Spleen (tissue), 7 donors: Measurements from ENCODE around the gene FLCN.

Experiments used
- CTCF ChIP-seq, 11 experiments: fragments of 200-600 bp in 7 of 11; fragments of 450-650 bp in 4 of 11; sonication (generic) in 4 of 11; IDR thresholded peaks in 8 of 11; conservative IDR thresholded peaks in 3 of 11; 1 replicate in 7 of 11; 2 replicates in 4 of 11; pipeline versions ENCODE4 v1.4.0 to v1.8.0; 2016 to 2021; ENCODE audit warnings: antibody characterized with exemption in 11 of 11, inconsistent platforms in 4 of 11, mild to moderate bottlenecking in 1 of 11
- POLR2AphosphoS5 ChIP-seq, 3 donors: sonication (generic); formaldehyde crosslinking; IDR thresholded peaks; one replicate each; pipeline ENCODE4 v1.5.1; 2017; ENCODE audit warnings: antibody characterized with exemption in 3 of 3
- donor health status: DM: no; HTN: no; CAD: no; lungs with moderate emphysema.
- donor health status: DM: no; HTN: no; CAD: no.
- donor health status: DM: no; HTN: no; CAD: no.

GRCh38 chr17:17168401-17168800 is 68.6 kb downstream of the FLCN start:
- no peak for TF ChIP-seq CTCF (IDR thresholded peaks at IDR 0.05 in 8 of 11, conservative IDR thresholded peaks at IDR 0.05 in 3 of 11)
- no peak for TF ChIP-seq POLR2AphosphoS5 (IDR thresholded peaks at IDR 0.05)
